ENCODE results near the gene RASD1.

GRCh38 chr17:17485420-17485819 lies 10.8 kb downstream of the RASD1 start:
- TF ChIP-seq, protein P1, sequence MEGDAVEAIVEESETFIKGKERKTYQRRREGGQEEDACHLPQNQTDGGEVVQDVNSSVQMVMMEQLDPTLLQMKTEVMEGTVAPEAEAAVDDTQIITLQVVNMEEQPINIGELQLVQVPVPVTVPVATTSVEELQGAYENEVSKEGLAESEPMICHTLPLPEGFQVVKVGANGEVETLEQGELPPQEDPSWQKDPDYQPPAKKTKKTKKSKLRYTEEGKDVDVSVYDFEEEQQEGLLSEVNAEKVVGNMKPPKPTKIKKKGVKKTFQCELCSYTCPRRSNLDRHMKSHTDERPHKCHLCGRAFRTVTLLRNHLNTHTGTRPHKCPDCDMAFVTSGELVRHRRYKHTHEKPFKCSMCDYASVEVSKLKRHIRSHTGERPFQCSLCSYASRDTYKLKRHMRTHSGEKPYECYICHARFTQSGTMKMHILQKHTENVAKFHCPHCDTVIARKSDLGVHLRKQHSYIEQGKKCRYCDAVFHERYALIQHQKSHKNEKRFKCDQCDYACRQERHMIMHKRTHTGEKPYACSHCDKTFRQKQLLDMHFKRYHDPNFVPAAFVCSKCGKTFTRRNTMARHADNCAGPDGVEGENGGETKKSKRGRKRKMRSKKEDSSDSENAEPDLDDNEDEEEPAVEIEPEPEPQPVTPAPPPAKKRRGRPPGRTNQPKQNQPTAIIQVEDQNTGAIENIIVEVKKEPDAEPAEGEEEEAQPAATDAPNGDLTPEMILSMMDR (conservative IDR thresholded peaks at IDR 0.05; ENCODE audit: low read depth, low read length), result no peak
- no peak for TF ChIP-seq EZH2 (IDR thresholded peaks at IDR 0.05; ENCODE audit: low read length, unreplicated experiment)
